WTC11 (cell line): ENCODE results near the gene EMC9.

Source experiments
- CTCF ChIP-seq: fragments of 200-600 bp; IDR thresholded peaks from 2 replicates; pipeline ENCODE4 v1.8.0; 2022; ENCODE audit warnings: antibody characterized with exemption
- E2F5 ChIP-seq: sonication (generic); formaldehyde crosslinking; IDR thresholded peaks from 2 replicates; pipeline ENCODE4 v1.8.1; 2022; ENCODE audit warnings: mild to moderate bottlenecking, moderate library complexity, missing genetic modification reagents
- FOXK1 ChIP-seq: sonication (generic); formaldehyde crosslinking; IDR thresholded peaks from 2 replicates; pipeline ENCODE4 v1.8.0; 2022; ENCODE audit warnings: mild to moderate bottlenecking, moderate library complexity, missing genetic modification reagents
- ZNF416 ChIP-seq: fragments of 250-450 bp; sonication (Bioruptor Pico); IDR thresholded peaks from 2 replicates; pipeline ENCODE4 v1.9.0; 2021; ENCODE audit warnings: mild to moderate bottlenecking, inconsistent platforms
- ZNF671 ChIP-seq: fragments of 250-450 bp; sonication (Bioruptor Pico); IDR thresholded peaks from 2 replicates; pipeline ENCODE4 v1.8.0; 2021; ENCODE audit warnings: mild to moderate bottlenecking

- TF ChIP-seq FOXK1 (CRISPR knock-in tag) (no peak), CTCF (no peak), ZNF671 (CRISPR knock-in tag) (no peak), ZNF416 (no peak), E2F5 (CRISPR knock-in tag) (no peak)
These were observed 43.0 kb downstream of the EMC9 start for GRCh38 chr14:24098229-24098926.
